Large intestine (tissue), 3 donors: ENCODE measurements around the gene SMPDL3B. TPM values are rescaled to one million over a fixed set of nuclear protein-coding genes. Genes with fewer than 3 reads are reported as not detected.
A peak's percentile ranks its signal among the peaks of the same experiment; 100 is the strongest.

Experiments used
- DNase-seq, 2 donors: peaks; one replicate each; pipeline versions ENCODE4 v3.0.0 to v3.0.0-alpha.2; 2013
- H3K27ac ChIP-seq: one replicate; pipeline ENCODE4 v1.5.1; 2013; ENCODE audit warnings: low read length
- H3K27me3 ChIP-seq: 2 replicates; pipeline ENCODE4 v1.6.1; 2013; ENCODE audit warnings: low read length; ENCODE audit not compliant: control insufficient read depth, insufficient read depth
- H3K36me3 ChIP-seq: 2 replicates; pipeline ENCODE4 v1.6.1; 2013; ENCODE audit warnings: low read length; ENCODE audit not compliant: control insufficient read depth, insufficient read depth
- H3K4me1 ChIP-seq: one replicate; pipeline ENCODE4 v1.6.1; 2013; ENCODE audit warnings: low read length; ENCODE audit not compliant: control insufficient read depth, insufficient read depth
- H3K4me3 ChIP-seq: one replicate; pipeline ENCODE4 v1.5.1; 2013; ENCODE audit warnings: low read length
- H3K9me3 ChIP-seq: one replicate; pipeline ENCODE4 v1.6.1; 2013; ENCODE audit warnings: mild to moderate bottlenecking, low read depth, low read length, moderate library complexity; ENCODE audit not compliant: control insufficient read depth
- WGBS: methylation state at CpG from one replicate; pipeline ENCODE4 v1.1.5; 2013; ENCODE audit warnings: low lambda C conversion rate; ENCODE audit not compliant: insufficient coverage; 5-methylcytosine and 5-hydroxymethylcytosine counted together
- polyA plus RNA-seq: library from polyadenylated mRNA; unstranded; fragments of 120-200 nt; gene quantifications from one replicate; pipeline ENCODE4 v1.2.1, GENCODE V29; 2013

Gene SMPDL3B
- polyA plus RNA-seq, 1 donor: 17.0 TPM

DNA sequence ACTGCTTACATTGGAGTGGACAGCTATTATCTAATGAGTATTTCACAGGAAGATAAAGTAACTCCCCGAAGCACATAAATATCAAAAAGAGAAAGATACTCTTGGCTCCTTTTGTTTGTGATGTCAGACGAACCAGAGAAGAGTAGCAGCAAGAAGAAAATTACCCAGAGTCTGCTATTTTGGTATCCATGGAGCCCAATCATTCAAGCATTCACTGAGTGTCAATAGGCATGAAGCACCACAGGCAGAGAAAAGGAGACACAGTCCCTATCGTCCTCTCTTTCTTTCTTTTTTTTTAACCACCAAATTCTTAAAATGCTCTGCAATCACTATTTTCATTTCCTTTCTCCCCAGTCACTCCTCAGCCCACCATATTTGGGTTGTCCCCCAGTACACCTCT lies 40.3 kb upstream of the SMPDL3B start:
- no peak for DNase-seq

DNA sequence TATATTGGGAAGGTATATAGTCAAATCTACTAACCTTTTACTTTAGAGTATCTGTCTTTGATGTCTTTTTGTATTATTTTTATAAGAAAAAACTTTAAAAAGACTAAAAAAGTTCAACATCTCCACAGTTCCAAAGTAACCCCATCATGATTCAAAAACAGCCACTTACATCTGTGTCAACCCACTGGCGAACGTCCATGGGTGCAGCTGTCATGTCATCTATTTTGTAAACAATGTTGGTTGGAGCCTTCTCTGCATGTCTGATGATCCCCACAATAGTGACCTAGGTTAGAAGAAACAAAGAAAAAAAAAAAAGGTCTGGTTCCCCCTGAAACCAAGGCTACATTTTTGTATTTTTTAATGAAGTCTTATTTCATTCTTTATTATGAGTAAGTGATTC lies 28.0 kb upstream of the SMPDL3B start:
- Histone ChIP-seq H3K27ac (no peak overlapping the region), H3K4me3 (no peak overlapping the region), H3K4me1 (no peaks in the 10 kb centered on the region), H3K27me3 (no peaks in the 10 kb centered on the region), H3K9me3 (no peaks in the 10 kb centered on the region), H3K36me3 (peaks cover 58% of the 10 kb centered on the region)
- WGBS: no CpG with 5 or more reads among the region's 2 CpGs
- DNase-seq: no peak

More for the DNA sequence above, 40.3 kb upstream of the SMPDL3B start:
- Histone ChIP-seq H3K27me3 (no peaks in the 10 kb centered on the region), H3K9me3 (no peaks in the 10 kb centered on the region), H3K4me3 (no peak overlapping the region), H3K4me1 (no peaks in the 10 kb centered on the region), H3K36me3 (peaks cover 57% of the 10 kb centered on the region), H3K27ac (no peak overlapping the region)
- WGBS: 85% methylated on average over 3 of the region's 3 CpGs

DNA sequence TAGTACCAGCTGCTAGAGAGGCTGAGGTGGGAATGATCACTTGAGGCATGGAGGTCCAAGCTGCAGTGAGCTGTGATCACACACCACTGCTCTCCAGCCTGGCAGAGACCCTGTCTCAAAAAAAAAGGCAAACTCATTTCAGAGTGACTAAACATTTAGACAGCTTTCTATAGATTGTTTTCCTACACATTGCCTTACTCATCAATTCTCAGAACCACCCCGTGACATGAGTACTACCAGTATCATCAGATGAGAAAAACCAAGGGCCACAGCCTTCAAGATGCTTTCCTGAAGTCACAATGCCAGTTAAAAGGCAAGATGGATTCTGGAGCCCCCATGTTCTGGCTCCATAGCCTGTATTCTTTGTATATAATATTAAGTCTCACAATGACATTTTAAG lies 22.4 kb upstream of the SMPDL3B start:
- H3K27me3 ChIP-seq: peaks cover 5% of the 10 kb centered on the region
- no peak overlapping the region for H3K4me3 ChIP-seq
- peaks cover 17% of the 10 kb centered on the region for H3K36me3 ChIP-seq
- H3K27ac ChIP-seq: no peak overlapping the region
- H3K9me3 ChIP-seq: peaks cover 9% of the 10 kb centered on the region
- no peak for DNase-seq
- WGBS: no CpG with 5 or more reads among the region's 1 CpG
- H3K4me1 ChIP-seq: peaks cover 8% of the 10 kb centered on the region

DNA sequence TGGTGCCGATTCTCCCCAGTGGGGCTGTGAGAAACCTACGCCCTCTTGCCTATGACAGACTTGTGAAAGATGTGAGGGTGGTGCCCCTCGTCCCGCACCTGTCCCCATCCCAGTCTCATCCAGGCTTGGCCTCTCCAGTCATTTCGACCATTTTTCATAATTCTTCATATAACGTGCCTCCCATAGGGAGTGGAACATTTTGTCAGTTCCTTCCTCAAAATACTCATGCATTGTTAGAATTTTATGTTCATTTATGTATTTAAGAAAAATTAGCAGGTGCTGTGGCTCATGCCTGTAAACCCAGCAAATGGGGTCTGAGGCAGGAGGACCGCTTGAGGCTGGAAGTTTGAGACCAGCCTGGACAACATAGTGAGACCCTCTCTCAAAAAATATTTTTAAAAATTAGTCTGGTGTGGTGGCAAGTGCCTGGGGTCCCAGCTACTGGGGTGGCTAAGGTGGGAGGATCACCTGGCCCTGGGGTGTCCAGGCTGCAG lies 19.7 kb upstream of the SMPDL3B start:
- DNase-seq: no peak
- WGBS: 80% methylated on average over 1 of the region's 7 CpGs

DNA sequence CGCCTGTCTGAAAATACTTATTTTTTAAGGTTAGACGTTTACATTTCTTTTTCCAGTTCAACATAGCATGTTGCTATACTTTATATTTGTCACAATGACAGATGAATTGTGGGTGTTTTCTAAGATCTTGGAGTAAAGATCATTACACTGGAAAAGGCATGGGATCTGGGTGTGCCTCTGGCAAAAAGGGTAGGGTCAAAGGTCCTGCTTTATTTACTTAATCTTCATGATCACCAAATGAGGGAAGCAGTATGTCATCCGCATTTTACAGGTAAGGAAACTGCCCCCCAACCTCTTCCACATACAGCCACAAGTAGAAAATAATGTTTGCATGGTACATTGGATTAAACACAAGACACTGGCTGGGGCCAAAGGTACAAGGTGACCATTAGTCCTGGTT lies 12.5 kb upstream of the SMPDL3B start:
- H3K27me3 ChIP-seq: no peaks in the 10 kb centered on the region
- H3K4me3 ChIP-seq: no peak overlapping the region
- H3K36me3 ChIP-seq: no peaks in the 10 kb centered on the region
- no peaks in the 10 kb centered on the region for H3K9me3 ChIP-seq
- 50% methylated on average over 1 of the region's 3 CpGs for WGBS
- H3K4me1 ChIP-seq: peaks cover 3% of the 10 kb centered on the region
- no peak overlapping the region for H3K27ac ChIP-seq
- peak in 1 of 2 donors; percentile 44 for DNase-seq

More for the DNA sequence above, 19.7 kb upstream of the SMPDL3B start:
- Histone ChIP-seq H3K27ac (peak overlapping the region; percentile 37), H3K36me3 (peaks cover 2% of the 10 kb centered on the region), H3K27me3 (peaks cover 5% of the 10 kb centered on the region), H3K4me1 (peaks cover 8% of the 10 kb centered on the region), H3K9me3 (peaks cover 9% of the 10 kb centered on the region), H3K4me3 (peak overlapping the region; percentile 15)

DNA sequence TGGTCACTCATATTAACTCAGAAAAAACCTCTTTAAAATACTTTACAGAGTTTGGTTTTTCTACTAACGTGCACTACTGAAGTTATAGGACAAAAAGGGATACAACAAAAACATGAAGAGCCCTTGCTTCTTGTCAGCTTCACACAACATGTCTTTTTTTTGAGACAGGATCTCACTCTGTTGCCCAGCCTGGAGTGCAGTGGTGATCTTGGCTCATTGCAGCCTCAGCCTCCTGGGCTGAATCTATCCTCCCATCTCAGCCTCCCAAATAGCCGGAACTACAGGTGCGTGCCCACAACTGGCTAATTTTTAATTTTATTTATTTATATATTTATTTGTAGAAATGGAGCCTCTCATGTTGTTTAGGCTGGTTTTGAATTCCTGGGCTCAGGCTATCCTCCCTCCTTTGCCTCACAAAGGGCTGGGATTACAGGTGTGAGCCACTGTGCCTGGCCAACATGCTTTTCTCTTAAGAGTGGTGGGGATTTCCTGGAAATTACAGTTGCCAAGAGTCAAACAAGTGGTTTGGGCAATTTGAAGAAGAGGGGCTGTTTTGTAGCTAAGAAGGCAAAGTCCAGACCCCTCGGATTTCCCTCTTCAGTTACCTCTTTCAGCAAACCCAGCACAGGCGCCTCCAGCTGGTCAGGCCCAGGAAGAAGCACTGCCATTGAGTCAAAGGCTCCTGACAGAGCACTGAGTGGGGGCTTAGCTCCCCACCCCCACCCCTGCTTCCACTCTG lies 6.4 kb upstream of the SMPDL3B start:
- 100% methylated on average over 1 of the region's 5 CpGs for WGBS
- no peaks in the 10 kb centered on the region for H3K27me3 ChIP-seq
- no peaks in the 10 kb centered on the region for H3K4me1 ChIP-seq
- no peak for DNase-seq
- no peak overlapping the region for H3K4me3 ChIP-seq
- H3K9me3 ChIP-seq: no peaks in the 10 kb centered on the region
- no peaks in the 10 kb centered on the region for H3K36me3 ChIP-seq
- no peak overlapping the region for H3K27ac ChIP-seq

DNA sequence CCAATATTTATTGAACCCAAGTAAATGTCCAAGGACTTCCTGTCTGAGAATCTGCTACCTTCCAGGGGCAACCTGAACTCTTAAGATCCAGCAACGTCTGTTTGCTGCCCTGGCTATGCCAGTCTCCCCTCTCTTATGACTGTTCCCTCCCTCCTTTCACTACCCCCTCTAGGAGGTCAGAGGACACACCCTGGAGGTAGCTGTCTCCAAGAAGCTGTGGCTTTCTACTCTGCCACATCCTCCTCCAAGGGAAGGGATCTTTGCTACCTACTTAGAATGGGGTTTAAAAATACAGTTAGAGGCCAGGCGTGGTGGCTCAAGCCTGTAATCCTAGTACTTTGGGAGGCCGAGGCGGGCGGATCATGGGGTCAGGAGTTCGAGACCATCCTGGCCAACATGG lies 3.6 kb upstream of the SMPDL3B start:
- no peak for DNase-seq
- WGBS: no CpG with 5 or more reads among the region's 6 CpGs

DNA sequence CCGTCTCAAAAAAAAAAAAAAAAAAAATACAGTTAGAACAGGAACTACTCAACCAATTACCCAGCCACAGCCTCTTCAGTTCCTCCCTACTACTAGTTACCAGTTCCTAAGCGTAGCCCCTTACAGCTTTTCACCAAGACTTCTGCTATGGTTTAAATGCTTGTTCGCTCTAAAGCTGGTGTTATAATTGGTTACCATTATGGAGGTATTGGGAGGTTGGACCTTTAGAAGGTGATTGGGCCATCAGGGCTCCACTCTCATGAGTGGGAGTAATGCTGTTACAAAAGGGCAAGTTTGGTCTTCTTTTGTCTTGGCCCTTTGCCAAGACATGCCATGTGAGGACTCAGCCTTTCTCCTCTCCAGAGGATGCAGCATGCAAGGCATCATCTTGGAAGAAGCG lies 3.0 kb upstream of the SMPDL3B start:
- H3K27ac ChIP-seq: no peak overlapping the region
- H3K27me3 ChIP-seq: no peaks in the 10 kb centered on the region
- no peaks in the 10 kb centered on the region for H3K9me3 ChIP-seq
- H3K4me1 ChIP-seq: peaks cover 8% of the 10 kb centered on the region
- whole genome bisulfite sequencing: no CpG with 5 or more reads among the region's 4 CpGs
- DNase-seq: no peak
- H3K36me3 ChIP-seq: no peaks in the 10 kb centered on the region
- no peak overlapping the region for H3K4me3 ChIP-seq

More for the DNA sequence above, 3.6 kb upstream of the SMPDL3B start:
- Histone ChIP-seq H3K27me3 (no peaks in the 10 kb centered on the region), H3K4me3 (no peak overlapping the region), H3K36me3 (no peaks in the 10 kb centered on the region), H3K4me1 (peaks cover 5% of the 10 kb centered on the region), H3K9me3 (no peaks in the 10 kb centered on the region), H3K27ac (no peak overlapping the region)

DNA sequence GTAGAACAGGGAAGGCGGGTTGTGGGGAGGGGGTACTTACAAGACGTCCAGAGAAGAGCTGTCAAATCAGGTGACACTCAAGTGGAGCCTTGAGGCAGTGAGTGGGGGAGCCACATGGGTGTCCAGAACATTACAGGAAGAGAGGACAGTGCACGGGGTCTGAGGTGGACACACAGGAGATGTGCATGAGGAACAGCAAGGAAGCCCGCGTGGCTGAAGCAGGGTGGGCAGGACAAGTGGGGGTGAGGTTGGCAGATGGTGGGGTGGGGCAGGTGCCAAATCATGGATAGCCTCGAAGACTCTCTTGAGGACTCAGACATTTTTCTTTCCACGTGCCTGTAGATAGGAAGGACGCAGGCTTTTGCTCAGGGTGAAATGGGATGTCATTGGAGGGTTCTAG lies 921 bp downstream of the SMPDL3B start:
- no peaks in the 10 kb centered on the region for H3K36me3 ChIP-seq
- H3K27ac ChIP-seq: peak overlapping the region; percentile 61
- peaks cover 8% of the 10 kb centered on the region for H3K4me1 ChIP-seq
- no peak for DNase-seq
- no peaks in the 10 kb centered on the region for H3K27me3 ChIP-seq
- H3K9me3 ChIP-seq: no peaks in the 10 kb centered on the region
- H3K4me3 ChIP-seq: peak overlapping the region; percentile 36
- no CpG with 5 or more reads among the region's 8 CpGs for WGBS

DNA sequence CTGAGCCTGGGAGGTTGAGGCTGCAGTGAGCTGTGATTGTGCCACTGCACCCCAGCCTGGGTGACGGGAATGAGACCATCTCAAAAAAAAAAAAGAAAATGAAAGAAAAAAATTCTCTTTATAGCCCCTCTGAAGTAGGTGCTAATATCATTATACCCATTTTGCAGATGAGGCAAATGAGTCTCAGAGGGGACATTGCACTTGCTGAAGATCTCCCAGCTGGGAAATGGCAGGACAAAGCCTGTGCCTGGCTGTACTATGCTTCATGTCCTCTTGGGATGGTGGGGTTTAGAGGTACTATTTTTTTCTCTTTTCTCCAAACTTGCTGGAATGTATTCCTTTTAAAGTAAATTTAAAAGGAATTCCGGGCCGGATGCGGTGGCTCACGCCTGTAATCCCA lies 1.6 kb downstream of the SMPDL3B start:
- Histone ChIP-seq H3K27me3 (no peaks in the 10 kb centered on the region), H3K9me3 (no peaks in the 10 kb centered on the region), H3K27ac (no peak overlapping the region), H3K4me3 (no peak overlapping the region), H3K4me1 (peaks cover 8% of the 10 kb centered on the region), H3K36me3 (no peaks in the 10 kb centered on the region)
- DNase-seq: no peak
- 100% methylated on average over 1 of the region's 5 CpGs for WGBS

DNA sequence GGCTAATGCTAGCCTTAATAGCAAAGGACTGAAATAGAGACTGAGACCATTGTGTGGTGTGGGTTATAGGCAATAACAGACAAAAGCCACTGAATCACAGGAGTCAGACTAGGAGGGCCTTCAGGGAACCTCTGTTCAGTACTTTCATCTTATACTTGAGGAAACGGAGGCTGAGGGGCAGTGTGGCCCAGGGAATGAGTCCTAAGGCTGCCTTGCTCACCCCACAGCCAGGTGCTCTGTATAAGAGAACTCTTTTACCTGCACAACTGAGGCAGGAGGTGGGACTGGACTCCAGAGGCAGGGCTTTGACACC lies 2.7 kb downstream of the SMPDL3B start:
- H3K27me3 ChIP-seq: no peaks in the 10 kb centered on the region
- H3K27ac ChIP-seq: no peak overlapping the region
- H3K36me3 ChIP-seq: peaks cover 2% of the 10 kb centered on the region
- peaks cover 8% of the 10 kb centered on the region for H3K4me1 ChIP-seq
- no CpG with 5 or more reads among the region's 1 CpG for WGBS
- DNase-seq: no peak
- no peaks in the 10 kb centered on the region for H3K9me3 ChIP-seq
- no peak overlapping the region for H3K4me3 ChIP-seq
